Mesodermal cell (in vitro differentiated cells): ENCODE data around the gene PEAR1.
A peak's percentile ranks its signal among the peaks of the same experiment; 100 is the strongest.

Experiments used
- H3K27ac ChIP-seq: 2 replicates; pipeline ENCODE4 v1.7.0; 2013; ENCODE audit warnings: mild to moderate bottlenecking, low read depth, low read length, moderate library complexity; ENCODE audit not compliant: severe bottlenecking
- H3K36me3 ChIP-seq: 2 replicates; pipeline ENCODE4 v1.7.1; 2013; ENCODE audit warnings: mild to moderate bottlenecking, low read length, moderate library complexity; ENCODE audit not compliant: control insufficient read depth, insufficient read depth
- H3K4me1 ChIP-seq: one replicate; pipeline ENCODE4 v1.7.1; 2013; ENCODE audit warnings: mild to moderate bottlenecking, low read length; ENCODE audit not compliant: insufficient read depth, control insufficient read depth, poor library complexity, severe bottlenecking
- H3K4me3 ChIP-seq: 2 replicates; pipeline ENCODE4 v1.7.0; 2013; ENCODE audit warnings: low read length, control low read depth, mild to moderate bottlenecking; ENCODE audit not compliant: insufficient read depth, poor library complexity, severe bottlenecking; ENCODE audit errors: extremely low read depth
- H3K9me3 ChIP-seq: 2 replicates; pipeline ENCODE4 v1.7.1; 2013; ENCODE audit warnings: mild to moderate bottlenecking, low read length, moderate library complexity; ENCODE audit not compliant: control insufficient read depth
- WGBS, 2 experiments: methylation state at CpG; one replicate each; pipeline ENCODE4 v1.1.5; 2013; ENCODE audit warnings: missing lambda C conversion rate in 2 of 2; ENCODE audit not compliant: insufficient coverage in 2 of 2; 5-methylcytosine and 5-hydroxymethylcytosine counted together

Gene PEAR1

GRCh38 chr1:156894711-156895454 lies 1.4 kb downstream of the PEAR1 start:
- Histone ChIP-seq H3K36me3 (peaks cover 2% of the 10 kb centered on the region), H3K27ac (peak overlapping the region; percentile 97), H3K4me3 (peak overlapping the region; percentile 53), H3K9me3 (no peaks in the 10 kb centered on the region), H3K4me1 (peaks cover 54% of the 10 kb centered on the region)
- WGBS, 2 experiments: 89 to 90% methylated on average over 8 to 10 of the region's 12 CpGs

DNA sequence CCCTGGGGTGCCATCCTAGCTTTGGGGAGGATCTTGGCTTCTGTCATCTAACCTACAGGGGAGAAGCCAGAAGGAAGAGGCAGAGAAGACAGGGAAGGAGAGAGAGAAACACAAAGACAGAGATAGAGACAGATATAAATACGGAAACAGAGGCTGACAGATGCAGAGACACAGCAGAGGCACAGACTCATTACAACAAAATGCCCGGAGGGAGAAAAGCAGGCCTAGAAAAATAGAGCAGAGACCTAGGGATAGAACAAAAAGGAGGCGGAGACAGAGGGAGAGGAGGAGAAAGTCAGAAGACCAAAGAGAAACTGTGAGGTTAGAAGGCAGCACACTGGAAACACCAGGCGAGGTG lies 1.9 kb downstream of the PEAR1 start:
- H3K9me3 ChIP-seq: no peaks in the 10 kb centered on the region
- H3K27ac ChIP-seq: peak overlapping the region; percentile 97
- H3K4me1 ChIP-seq: peaks cover 55% of the 10 kb centered on the region
- H3K4me3 ChIP-seq: peak overlapping the region; percentile 53
- 79 to 92% methylated on average over 3 to 4 of the region's 4 CpGs for WGBS, 2 experiments
- H3K36me3 ChIP-seq: peaks cover 5% of the 10 kb centered on the region

GRCh38 chr1:156895927-156896326 lies 2.4 kb downstream of the PEAR1 start:
- Histone ChIP-seq H3K9me3 (no peaks in the 10 kb centered on the region), H3K27ac (peak overlapping the region; percentile 97), H3K4me1 (peaks cover 56% of the 10 kb centered on the region), H3K36me3 (peaks cover 7% of the 10 kb centered on the region), H3K4me3 (no peak overlapping the region)
- WGBS, 2 experiments: 89 to 97% methylated on average over 5 to 6 of the region's 6 CpGs

GRCh38 chr1:156896490-156897033 lies 3.0 kb downstream of the PEAR1 start:
- no peak overlapping the region for H3K4me3 ChIP-seq
- WGBS, 2 experiments: 73 to 78% methylated on average over 12 to 13 of the region's 16 CpGs
- peak overlapping the region; percentile 97 for H3K27ac ChIP-seq
- H3K36me3 ChIP-seq: peaks cover 7% of the 10 kb centered on the region
- no peaks in the 10 kb centered on the region for H3K9me3 ChIP-seq
- H3K4me1 ChIP-seq: peaks cover 62% of the 10 kb centered on the region

DNA sequence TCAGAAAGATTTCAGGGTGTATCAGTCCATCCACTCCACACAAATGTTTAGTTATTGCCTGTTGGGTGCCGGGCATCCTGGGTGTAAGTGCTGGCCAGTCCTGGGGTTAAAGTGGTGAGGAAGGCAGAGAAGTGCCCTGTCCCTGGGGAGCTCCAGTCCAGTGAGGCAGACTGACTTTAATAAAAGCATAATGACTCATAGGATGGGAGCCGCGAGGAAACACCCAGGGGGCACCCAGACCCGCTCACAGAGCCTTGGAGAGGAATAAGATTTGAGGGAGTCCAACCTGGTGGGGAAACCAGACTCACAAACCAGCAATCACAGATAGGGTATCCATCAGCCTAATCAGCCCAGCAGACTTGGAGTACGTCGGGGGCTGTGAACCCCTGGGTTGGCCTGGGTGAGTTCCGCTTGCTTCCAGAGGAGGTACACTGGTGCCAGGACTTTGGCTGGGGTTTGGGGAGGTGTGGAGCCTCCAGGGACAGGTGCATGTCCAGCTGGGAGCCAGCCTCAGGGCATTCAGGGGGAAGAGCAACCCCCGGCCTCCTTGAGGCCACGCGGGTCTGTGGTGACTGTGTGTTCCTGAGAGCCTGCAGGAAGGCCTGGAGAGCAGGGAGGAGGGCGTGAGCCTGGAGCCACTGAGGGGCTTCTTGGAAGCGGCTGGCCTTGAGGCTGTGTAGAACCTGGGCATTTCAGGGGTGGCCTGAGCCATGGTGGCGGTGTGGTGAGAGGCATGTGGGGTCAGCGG lies 3.7 kb downstream of the PEAR1 start:
- peak overlapping the region; percentile 97 for H3K27ac ChIP-seq
- no peaks in the 10 kb centered on the region for H3K9me3 ChIP-seq
- peak overlapping the region; percentile 1 for H3K4me3 ChIP-seq
- peaks cover 7% of the 10 kb centered on the region for H3K36me3 ChIP-seq
- H3K4me1 ChIP-seq: peaks cover 63% of the 10 kb centered on the region
- WGBS, 2 experiments: 83 to 84% methylated on average over 11 to 12 of the region's 14 CpGs

GRCh38 chr1:156898161-156898566 lies 4.6 kb downstream of the PEAR1 start:
- WGBS, 2 experiments: 42 to 49% methylated on average over 8 to 9 of the region's 13 CpGs
- Histone ChIP-seq H3K4me1 (peaks cover 66% of the 10 kb centered on the region), H3K27ac (peak overlapping the region; percentile 97), H3K9me3 (no peaks in the 10 kb centered on the region), H3K4me3 (peak overlapping the region; percentile 11), H3K36me3 (peaks cover 7% of the 10 kb centered on the region)

DNA sequence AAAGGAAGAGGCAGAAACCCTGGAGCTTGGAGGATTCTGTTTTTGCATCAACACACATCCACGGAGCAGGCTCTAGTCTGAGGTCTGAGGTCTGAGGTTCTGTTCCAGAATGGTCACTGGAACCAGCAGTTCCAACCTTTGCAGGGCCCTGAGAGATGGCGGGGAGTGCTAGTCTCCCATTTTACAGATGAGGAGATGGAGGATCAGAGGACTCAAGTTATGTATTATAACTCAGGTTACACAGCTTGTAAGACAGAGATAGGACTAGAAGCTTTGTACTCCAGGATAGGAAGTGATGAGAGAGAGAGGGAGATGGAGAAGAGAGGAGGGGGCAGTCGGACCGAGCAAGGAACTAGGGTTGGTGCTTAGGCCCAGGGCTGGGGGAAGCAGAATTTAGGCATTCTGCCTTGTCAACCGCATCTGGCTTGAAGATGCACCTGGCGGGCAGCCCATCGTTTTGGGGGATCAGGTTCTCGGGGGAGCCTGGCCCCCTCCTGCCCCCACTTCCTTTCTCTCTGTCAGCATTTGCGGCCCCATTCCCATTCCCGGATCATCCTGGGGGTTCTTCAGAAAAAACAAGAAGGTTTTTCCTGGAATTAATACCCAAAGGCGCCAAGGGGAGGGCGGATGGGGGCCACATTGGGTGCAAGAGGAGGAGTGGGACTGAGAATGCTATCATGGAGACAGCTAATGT lies 5.6 kb downstream of the PEAR1 start:
- Histone ChIP-seq H3K36me3 (peaks cover 11% of the 10 kb centered on the region), H3K27ac (peak overlapping the region; percentile 97), H3K9me3 (no peaks in the 10 kb centered on the region), H3K4me3 (no peak overlapping the region), H3K4me1 (peaks cover 68% of the 10 kb centered on the region)
- 93 to 94% methylated on average over 8 to 10 of the region's 12 CpGs for WGBS, 2 experiments

GRCh38 chr1:156899956-156900718 lies 6.6 kb downstream of the PEAR1 start:
- whole genome bisulfite sequencing, 2 experiments: 94 to 95% methylated on average over 6 to 7 of the region's 12 CpGs

DNA sequence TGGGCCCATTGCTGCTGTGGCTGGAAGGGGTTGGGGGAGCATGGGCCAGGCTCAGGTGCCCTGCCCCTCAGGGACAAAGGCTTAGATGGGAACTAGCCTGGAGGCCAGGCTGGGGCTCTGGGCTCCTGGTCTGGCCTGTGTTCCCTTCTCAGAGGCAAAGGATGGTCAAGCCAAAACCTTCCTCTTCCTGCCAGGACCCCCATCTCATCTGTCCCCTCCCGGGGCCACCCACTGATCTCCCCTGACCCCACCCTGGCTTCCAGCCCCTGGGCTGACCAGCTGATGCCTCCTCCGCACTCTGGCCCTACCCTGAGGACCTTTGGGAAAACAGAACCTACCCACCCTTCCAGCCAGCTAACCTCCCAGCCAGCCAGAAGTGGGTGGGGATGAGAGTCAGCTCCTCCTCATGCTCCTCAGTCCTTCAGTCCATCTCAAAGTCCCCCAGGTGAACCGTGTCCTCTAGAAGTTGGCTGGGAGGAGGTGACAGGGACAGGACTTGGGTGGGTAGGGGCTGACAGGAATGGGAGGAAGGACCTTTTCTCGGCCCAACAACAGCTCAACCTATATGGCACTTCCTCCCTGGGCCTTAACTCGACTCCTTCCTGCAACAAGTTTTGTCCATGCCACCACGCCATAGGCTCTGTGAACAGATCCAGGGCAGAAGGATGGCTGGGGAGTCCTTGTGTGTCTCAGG lies 7.5 kb downstream of the PEAR1 start:
- Histone ChIP-seq H3K36me3 (peaks cover 28% of the 10 kb centered on the region), H3K9me3 (peaks cover 4% of the 10 kb centered on the region), H3K27ac (no peak overlapping the region), H3K4me1 (peaks cover 52% of the 10 kb centered on the region), H3K4me3 (no peak overlapping the region)
- 60% methylated on average over 3 of the region's 6 CpGs; no CpG with 5 or more reads in 1 of the 2 experiments for WGBS, 2 experiments

More at GRCh38 chr1:156899956-156900718, 6.6 kb downstream of the PEAR1 start:
- no peak overlapping the region for H3K4me3 ChIP-seq
- no peaks in the 10 kb centered on the region for H3K9me3 ChIP-seq
- no peak overlapping the region for H3K27ac ChIP-seq
- peaks cover 61% of the 10 kb centered on the region for H3K4me1 ChIP-seq
- H3K36me3 ChIP-seq: peaks cover 19% of the 10 kb centered on the region
